A673 (cell line): ENCODE data around the gene PYM1. TPM values are rescaled to one million over a fixed set of nuclear protein-coding genes. Genes with fewer than 3 reads are reported as not detected.

Source experiments
- BruUV-seq: library from RNA; stranded (reverse); fragments of 400-500 nt; replicated peaks from 2 replicates; lab custom pipeline; 2021; lab: Mats Ljungman, UMichigan
- CTCF ChIA-PET: fragments of 300-600 bp; sonication (Branson Sonifier 250); formaldehyde crosslinking; loops from one replicate; lab custom pipeline; 2022; ENCODE audit warnings: antibody characterized with exemption; lab: Charles Lee
- POLR2A ChIA-PET: fragments of 300-600 bp; sonication (Branson Sonifier 250); formaldehyde crosslinking; loops from one replicate; lab custom pipeline; 2022; ENCODE audit warnings: antibody characterized with exemption; ENCODE audit not compliant: low non-redundant PET; lab: Charles Lee
- DNase-seq: peaks from one replicate; pipeline ENCODE4 v3.0.0-alpha.2; 2015; ENCODE audit warnings: low spot score
- H3K27ac ChIP-seq: fragments of 200-600 bp; sonication (generic); 2 replicates; pipeline ENCODE4 v1.5.1; 2016; ENCODE audit warnings: mixed run types, low read depth, mild to moderate bottlenecking, mixed read lengths, antibody characterized with exemption, low read length; ENCODE audit not compliant: poor library complexity, severe bottlenecking
- H3K27me3 ChIP-seq: fragments of 200-600 bp; sonication (generic); replicated peaks from 2 replicates; pipeline ENCODE4 v1.6.1; 2017; ENCODE audit warnings: mixed run types, low read depth, mild to moderate bottlenecking, mixed read lengths, antibody characterized with exemption, low read length; ENCODE audit not compliant: insufficient read depth, poor library complexity
- H3K36me3 ChIP-seq: fragments of 200-600 bp; sonication (generic); 2 replicates; pipeline ENCODE4 v1.6.1; 2016; ENCODE audit warnings: mixed run types, mild to moderate bottlenecking, mixed read lengths, antibody characterized with exemption, low read length; ENCODE audit not compliant: insufficient read depth, poor library complexity, severe bottlenecking
- H3K4me1 ChIP-seq: fragments of 200-600 bp; sonication (generic); 2 replicates; pipeline ENCODE4 v1.6.1; 2017; ENCODE audit warnings: mixed run types, mild to moderate bottlenecking, mixed read lengths, antibody characterized with exemption, low read length; ENCODE audit not compliant: insufficient read depth, poor library complexity, severe bottlenecking
- H3K4me3 ChIP-seq: fragments of 200-600 bp; sonication (generic); 2 replicates; pipeline ENCODE4 v1.5.1; 2016; ENCODE audit warnings: low read depth, mixed run types, mild to moderate bottlenecking, mixed read lengths, low read length; ENCODE audit not compliant: poor library complexity, severe bottlenecking
- H3K9me3 ChIP-seq: fragments of 200-600 bp; sonication (generic); 2 replicates; pipeline ENCODE4 v1.6.1; 2016; ENCODE audit warnings: mixed run types, low read depth, mild to moderate bottlenecking, mixed read lengths, antibody characterized with exemption, low read length; ENCODE audit not compliant: poor library complexity, severe bottlenecking
- CTCF ChIP-seq: fragments of 300-800, 200-600 bp; sonication (generic); conservative IDR thresholded peaks from 2 replicates; pipeline ENCODE4 v1.5.1; 2017; ENCODE audit warnings: low read depth, mild to moderate bottlenecking, antibody characterized with exemption, low read length, moderate library complexity, mixed read lengths
- EZH2 ChIP-seq: fragments of 200-600 bp; sonication (generic); IDR thresholded peaks from 2 replicates; pipeline ENCODE4 v1.6.1; 2017; ENCODE audit warnings: borderline replicate concordance, low read depth, mild to moderate bottlenecking, mixed read lengths, antibody characterized with exemption, low read length; ENCODE audit not compliant: poor library complexity, severe bottlenecking
- intact Hi-C: fragments of 100-400 bp; cut with micrococcal nuclease; formaldehyde crosslinking; loops from one replicate; pipeline ENCODE4 v1.10.0; 2022; ENCODE audit not compliant: unreplicated experiment
- total RNA-seq: library from RNA; stranded (reverse); gene quantifications from 2 replicates; pipeline ENCODE4 v1.2.3, GENCODE V29; 2021

PYM1 gene
- total RNA-seq, 1 experiment from 2014 or later = 24.6 TPM

DNA sequence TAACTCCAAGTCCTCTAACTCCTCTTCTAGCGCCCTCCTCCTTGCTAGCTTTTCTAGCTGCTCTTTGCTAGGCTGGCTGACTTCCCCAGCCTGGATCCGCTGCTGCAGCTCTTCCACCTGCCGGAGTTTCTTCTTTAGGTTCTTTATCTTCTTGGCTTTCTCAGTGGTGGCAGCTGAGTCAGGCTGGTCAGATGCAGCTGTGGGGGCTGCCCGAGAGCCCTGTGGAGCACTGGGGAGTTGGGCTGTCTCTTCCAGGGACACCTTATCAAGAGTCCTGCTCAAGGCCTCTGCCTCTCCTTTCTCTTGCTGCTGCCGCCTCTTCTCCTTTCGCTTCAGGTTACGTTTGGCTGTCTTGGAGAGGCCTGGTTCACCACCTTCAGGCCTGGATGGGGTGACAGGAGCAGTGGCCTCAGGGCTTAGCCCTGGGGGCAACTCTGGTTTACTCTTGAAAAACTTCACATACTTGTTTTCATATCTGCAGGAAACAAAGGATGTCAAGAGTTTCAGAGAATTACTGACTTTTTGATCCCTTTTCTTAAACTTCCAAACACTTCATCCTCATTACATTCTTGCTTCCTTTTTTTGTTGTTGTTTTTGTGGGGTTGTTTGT lies 25.7 kb downstream of the PYM1 start:
- H3K4me1 ChIP-seq = no peaks in the 10 kb centered on the region
- no TSS peak for BruUV-seq
- TF ChIP-seq CTCF = no peak
- TF ChIP-seq EZH2 = no peak
- intact Hi-C loops = no loop called here
- H3K36me3 ChIP-seq = no peaks in the 10 kb centered on the region
- no peaks in the 10 kb centered on the region for H3K9me3 ChIP-seq
- CTCF ChIA-PET = interaction anchor here (0.6 kb wide), 1 partner anchor 35 kb away, joined by 8 read pairs; no protein-coding TSS in a partner anchor
- no peak overlapping the region for H3K27ac ChIP-seq
- no peak overlapping the region for H3K4me3 ChIP-seq
- DNase-seq = no peak
- H3K27me3 ChIP-seq = no peaks in the 10 kb centered on the region
- POLR2A ChIA-PET = no interaction called here

- no peak overlapping the region for H3K4me3 ChIP-seq
- H3K4me1 ChIP-seq = no peaks in the 10 kb centered on the region
- no peaks in the 10 kb centered on the region for H3K36me3 ChIP-seq
- intact Hi-C loops = no loop called here
- BruUV-seq = TSS peak; percentile 20
- CTCF ChIA-PET = no interaction called here
- DNase-seq = no peak
- no peaks in the 10 kb centered on the region for H3K27me3 ChIP-seq
- H3K27ac ChIP-seq = no peak overlapping the region
- POLR2A ChIA-PET = no interaction called here
- no peak for TF ChIP-seq EZH2
- no peak for TF ChIP-seq CTCF
- H3K9me3 ChIP-seq = no peaks in the 10 kb centered on the region
Measured at GRCh38 chr12:55899082-55899481, 28.6 kb downstream of the PYM1 start.

- Histone ChIP-seq H3K27me3 (no peaks in the 10 kb centered on the region), H3K4me3 (no peak overlapping the region), H3K36me3 (no peaks in the 10 kb centered on the region), H3K9me3 (no peaks in the 10 kb centered on the region), H3K27ac (no peak overlapping the region), H3K4me1 (no peaks in the 10 kb centered on the region)
- intact Hi-C loops = no loop called here
- no peak for TF ChIP-seq EZH2
- no peak for TF ChIP-seq CTCF
- CTCF ChIA-PET = no interaction called here
- no TSS peak for BruUV-seq
- no peak for DNase-seq
- POLR2A ChIA-PET = no interaction called here
Measured at GRCh38 chr12:55893723-55894122, 34.0 kb downstream of the PYM1 start.
